KBM-7 (cell line): ENCODE results near the gene PER3.

ENCODE experiments used
- DNase-seq: peaks from one replicate; pipeline ENCODE4 v3.0.0-alpha.2; 2015
- in situ Hi-C: fragments of 300-500 bp; cut with MboI; formaldehyde crosslinking; loops from 2 replicates; pipeline ENCODE4 v1.14.3; 2020; ENCODE audit warnings: low sequenced_read_pairs, low pct_unique_long_range_greater_than_20kb, mixed read lengths

Gene PER3

GRCh38 chr1:7824701-7825100, 40.6 kb downstream of the PER3 start:
- DNase-seq, result no peak
- in situ Hi-C loops, result no loop called here

DNA sequence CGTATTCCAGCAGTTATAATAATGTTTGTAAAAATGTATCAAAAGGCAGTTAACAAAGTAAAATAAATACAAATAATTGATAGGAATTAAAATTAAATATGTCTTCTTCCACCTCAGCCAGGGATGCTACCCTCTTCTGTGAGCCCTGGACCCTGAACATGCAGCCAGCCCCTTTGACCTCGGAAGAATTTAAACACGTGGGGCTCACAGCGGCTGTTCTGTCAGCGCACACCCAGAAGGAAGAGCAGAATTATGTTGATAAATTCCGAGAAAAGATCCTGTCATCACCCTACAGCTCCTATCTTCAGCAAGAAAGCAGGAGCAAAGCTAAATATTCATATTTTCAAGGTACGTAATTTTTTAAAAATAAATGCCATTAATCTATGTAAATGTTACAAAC, 42.3 kb downstream of the PER3 start:
- peak; percentile 49 for DNase-seq

DNA sequence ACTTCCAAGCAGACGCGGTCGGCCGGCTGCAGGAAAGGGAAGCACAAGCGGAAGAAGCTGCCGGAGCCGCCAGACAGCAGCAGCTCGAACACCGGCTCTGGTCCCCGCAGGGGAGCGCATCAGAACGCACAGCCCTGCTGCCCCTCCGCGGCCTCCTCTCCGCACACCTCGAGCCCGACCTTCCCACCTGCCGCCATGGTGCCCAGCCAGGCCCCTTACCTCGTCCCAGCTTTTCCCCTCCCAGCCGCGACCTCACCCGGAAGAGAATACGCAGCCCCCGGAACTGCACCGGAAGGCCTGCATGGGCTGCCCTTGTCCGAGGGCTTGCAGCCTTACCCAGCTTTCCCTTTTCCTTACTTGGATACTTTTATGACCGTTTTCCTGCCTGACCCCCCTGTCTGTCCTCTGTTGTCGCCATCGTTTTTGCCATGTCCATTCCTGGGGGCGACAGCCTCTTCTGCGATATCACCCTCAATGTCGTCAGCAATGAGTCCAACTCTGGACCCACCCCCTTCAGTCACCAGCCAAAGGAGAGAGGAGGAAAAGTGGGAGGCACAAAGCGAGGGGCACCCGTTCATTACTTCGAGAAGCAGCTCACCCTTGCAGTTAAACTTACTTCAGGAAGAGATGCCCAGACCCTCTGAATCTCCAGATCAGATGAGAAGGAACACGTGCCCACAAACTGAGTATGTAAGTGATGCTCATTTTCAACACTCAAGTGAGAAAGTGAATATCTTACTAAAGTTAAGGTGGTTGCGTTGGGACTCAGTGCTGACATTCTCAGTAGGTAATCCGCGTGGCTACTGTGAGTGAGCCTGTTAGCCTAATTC, 43.2 kb downstream of the PER3 start:
- DNase-seq, result peak; percentile 81
- in situ Hi-C loops, result no loop called here

More for the DNA sequence above, 42.3 kb downstream of the PER3 start:
- in situ Hi-C loops, result no loop called here

DNA sequence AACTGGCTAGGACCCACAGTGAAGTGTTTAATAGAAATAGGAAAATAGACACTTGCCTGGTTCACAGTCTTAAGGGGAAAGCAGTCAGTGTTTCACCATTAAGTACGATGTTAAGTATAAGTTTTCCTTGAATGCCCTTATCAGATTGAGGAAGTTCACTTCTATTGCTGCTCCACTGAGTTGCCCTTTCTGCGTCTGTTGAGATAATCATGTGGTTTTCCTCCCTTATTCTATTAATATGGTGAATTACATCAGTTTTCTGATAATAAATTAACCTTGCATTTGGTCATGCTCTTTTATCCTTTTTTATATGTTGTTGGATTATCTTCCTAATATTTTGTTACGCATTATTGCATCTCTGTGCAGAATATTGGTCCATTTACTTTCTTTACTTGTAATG, 47.4 kb downstream of the PER3 start:
- peak; percentile 60 for DNase-seq
- in situ Hi-C loops, result no loop called here

- DNase-seq, result no peak
- in situ Hi-C loops, result no loop called here
Measured at GRCh38 chr1:7833035-7833434, 48.9 kb downstream of the PER3 start.

DNA sequence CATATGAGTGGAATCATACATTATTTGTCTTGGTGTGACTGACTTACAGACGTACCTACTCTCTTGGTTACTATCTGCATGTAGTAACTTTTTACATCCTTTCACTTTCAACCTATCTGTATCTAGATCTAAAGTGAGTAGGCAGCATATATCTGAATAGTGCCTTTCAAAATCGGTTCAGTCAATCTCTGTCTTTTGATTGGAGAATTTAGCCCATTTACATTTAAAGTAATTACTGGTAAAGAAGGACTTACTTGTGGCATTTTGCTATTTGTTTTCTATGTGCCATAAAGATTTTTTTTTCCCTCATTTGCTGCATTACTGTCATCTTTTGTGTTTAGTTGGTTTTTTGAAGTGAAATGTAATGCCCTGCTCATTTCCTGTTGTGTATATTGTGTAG, 54.6 kb downstream of the PER3 start:
- in situ Hi-C loops, result no loop called here
- DNase-seq, result no peak

DNA sequence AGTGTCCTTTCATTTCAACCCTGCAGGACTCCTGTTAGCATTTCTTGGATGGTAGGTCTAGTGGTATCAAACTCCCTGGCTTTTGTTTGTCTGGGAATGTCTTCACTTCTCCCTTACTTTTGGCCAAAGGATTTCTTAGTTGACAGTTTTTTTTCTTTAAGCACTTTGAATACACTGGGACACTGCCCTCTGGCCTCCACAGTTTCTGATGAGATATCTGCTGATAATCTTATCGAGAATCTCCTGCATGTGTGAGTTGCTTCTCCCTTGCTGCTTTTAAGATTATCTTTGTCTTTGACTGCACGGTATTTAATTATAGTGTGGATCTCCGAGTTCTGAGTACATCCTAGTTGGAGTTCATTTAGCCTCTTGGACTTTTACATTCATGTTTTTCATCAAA, 55.4 kb downstream of the PER3 start:
- in situ Hi-C loops, result no loop called here
- DNase-seq, result no peak

DNA sequence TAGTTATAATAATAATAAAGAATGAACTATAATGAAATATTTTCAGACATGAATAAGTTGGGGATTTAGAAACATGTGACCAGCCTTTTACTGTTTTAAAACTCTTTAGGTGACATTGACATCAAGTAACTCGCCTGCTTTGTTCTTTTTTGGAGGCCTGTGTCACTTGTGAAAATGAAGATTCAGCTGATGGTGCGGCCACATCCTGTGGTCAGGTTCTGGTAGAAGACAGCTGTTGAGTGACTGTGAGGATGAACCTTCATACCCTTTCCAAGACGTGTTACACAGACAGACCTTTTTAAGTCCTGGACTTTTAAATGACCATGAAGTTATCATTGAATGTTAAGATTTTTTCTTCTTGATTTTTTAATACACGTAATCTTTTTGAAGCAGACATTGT, 58.4 kb downstream of the PER3 start:
- in situ Hi-C loops, result no loop called here
- no peak for DNase-seq

DNA sequence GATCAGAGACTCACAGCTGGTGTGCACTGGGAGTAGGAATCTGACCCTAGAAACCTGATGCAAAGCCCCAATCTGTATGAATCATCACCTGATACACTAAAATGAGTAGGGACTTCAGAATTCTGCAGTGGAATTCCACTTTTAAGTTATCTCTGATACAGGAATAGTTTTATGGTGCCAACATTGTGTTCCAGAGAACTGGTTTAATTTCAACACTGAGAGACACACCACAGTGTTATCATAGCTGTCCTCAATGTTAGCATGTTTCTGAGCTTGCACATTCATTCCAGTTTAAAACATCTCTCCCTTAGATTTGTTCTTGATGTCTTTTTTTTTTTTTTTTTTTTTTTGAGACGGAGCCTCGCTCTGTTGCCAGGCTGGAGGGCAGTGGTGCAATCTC, 61.7 kb downstream of the PER3 start:
- DNase-seq, result no peak
- in situ Hi-C loops, result no loop called here

- no peak for DNase-seq
- in situ Hi-C loops, result no loop called here
Measured at GRCh38 chr1:7846656-7847055, 62.6 kb downstream of the PER3 start.

DNA sequence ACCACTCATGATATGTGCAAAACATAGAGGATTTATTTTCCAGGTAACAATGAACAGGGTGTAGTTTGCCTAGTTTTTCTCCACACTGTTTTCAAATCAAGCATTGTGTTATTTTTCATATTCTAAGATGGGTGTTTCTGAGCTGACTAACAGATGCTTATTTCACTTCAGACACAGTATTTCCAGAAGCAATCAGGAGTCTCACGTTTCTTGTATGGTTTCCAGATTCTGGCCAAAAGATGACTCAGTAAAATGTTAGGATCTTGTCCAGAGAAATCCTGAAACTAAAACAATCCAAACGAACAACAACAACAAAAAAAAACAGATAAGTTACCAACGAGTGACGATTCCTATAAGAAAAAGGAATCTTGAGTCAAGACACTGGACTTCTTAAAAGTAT, 63.5 kb downstream of the PER3 start:
- no peak for DNase-seq
- in situ Hi-C loops, result no loop called here

- in situ Hi-C loops, result no loop called here
- DNase-seq, result no peak
Measured at GRCh38 chr1:7850786-7851185, 66.7 kb downstream of the PER3 start.

- DNase-seq, result no peak
- in situ Hi-C loops, result no loop called here
Measured at GRCh38 chr1:7852804-7853683, 69.0 kb downstream of the PER3 start, which contains the start of gene UTS2. Gene UTS2, minus strand, starts transcription at chr1:7853065. Its CDS starts 62 bp downstream, at chr1:7853003.

DNA sequence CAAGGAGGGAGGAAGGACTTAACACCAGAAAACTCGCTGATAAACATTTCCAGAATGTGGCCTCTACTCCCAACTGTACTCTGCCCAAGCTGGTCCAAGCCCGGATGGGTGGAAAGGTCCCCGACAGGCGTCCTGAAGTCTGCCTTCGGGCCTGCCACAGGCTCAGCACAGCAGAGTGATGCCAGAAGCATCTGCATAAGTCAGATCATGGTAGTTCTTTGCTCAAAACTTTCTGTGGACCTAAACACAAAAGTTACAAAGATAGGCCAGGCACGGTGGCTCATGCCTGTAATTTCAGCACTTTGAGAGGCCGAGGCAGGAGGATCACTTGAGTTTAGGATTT, 69.6 kb downstream of the PER3 start:
- no peak for DNase-seq
- in situ Hi-C loops, result no loop called here

- in situ Hi-C loops, result no loop called here
- DNase-seq, result peak; percentile 68
Measured at GRCh38 chr1:7856345-7856744, 72.3 kb downstream of the PER3 start.

- in situ Hi-C loops, result no loop called here
- no peak for DNase-seq
Measured at GRCh38 chr1:7857000-7857399, 72.9 kb downstream of the PER3 start.

GRCh38 chr1:7857985-7858384, 73.9 kb downstream of the PER3 start:
- in situ Hi-C loops, result no loop called here
- no peak for DNase-seq

DNA sequence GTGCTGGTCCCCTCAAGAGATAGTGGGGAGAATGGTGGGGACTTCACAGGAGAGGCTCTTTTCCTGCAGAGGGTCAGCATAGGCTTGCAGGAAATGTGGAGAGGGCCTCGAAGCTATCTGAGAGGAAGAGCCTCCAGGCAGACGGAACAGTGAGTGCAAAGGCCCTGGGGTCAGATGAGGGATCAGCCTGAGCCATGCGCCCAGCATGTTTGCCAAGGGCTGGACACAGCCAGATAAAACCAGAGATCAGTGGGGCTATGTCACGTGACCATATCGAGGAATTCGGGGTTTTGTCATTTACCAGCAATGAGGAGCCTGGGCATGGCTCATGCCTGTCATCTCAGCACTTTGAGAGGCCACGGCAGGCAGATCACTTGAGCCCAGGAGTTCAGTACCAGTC, 75.3 kb downstream of the PER3 start:
- in situ Hi-C loops, result no loop called here
- DNase-seq, result no peak

DNA sequence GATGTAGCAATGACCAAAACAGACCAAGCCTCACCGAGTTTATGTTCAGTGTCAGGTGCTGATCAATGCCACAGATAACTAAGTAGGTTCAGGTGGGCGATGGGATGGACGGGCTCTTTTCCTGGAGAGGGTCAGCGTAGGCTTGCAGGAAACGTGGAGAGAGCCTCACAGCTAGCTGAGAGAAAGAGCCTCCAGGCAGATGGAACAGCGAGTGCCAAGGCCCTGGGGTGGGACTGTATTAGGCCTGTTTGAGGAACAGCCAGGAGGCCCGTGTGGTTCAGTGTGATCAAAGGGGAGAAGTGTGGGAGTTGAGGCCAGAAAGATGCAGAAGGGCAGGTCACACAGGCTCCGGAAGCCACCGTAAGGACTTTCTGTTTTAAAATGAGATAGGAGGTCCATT, 76.0 kb downstream of the PER3 start:
- in situ Hi-C loops, result no loop called here
- DNase-seq, result no peak

GRCh38 chr1:7861452-7861851, 77.4 kb downstream of the PER3 start:
- in situ Hi-C loops, result no loop called here
- no peak for DNase-seq
